Astrocyte of the cerebellum (primary cell): ENCODE data around the gene PPEF2.

Source experiments
- DNase-seq: peaks from one replicate; pipeline ENCODE4 v3.0.0-alpha.2; 2011; ENCODE audit warnings: low read depth
- H3K4me3 ChIP-seq: 2 replicates; pipeline ENCODE4 v1.5.1; 2011; ENCODE audit warnings: mild to moderate bottlenecking, low read depth, low read length, moderate library complexity
- in situ Hi-C: cut with HindIII; loops from 2 replicates; pipeline ENCODE4 v1.10.0; 2017; ENCODE audit warnings: low sequenced_read_pairs
- TF ChIP-seq, protein P1 (sequence below): IDR thresholded peaks from 2 replicates; pipeline ENCODE4 v1.5.1; 2012; ENCODE audit warnings: low read length, low read depth, moderate library complexity, mild to moderate bottlenecking; ENCODE audit errors: missing control alignments

PPEF2 gene

DNA sequence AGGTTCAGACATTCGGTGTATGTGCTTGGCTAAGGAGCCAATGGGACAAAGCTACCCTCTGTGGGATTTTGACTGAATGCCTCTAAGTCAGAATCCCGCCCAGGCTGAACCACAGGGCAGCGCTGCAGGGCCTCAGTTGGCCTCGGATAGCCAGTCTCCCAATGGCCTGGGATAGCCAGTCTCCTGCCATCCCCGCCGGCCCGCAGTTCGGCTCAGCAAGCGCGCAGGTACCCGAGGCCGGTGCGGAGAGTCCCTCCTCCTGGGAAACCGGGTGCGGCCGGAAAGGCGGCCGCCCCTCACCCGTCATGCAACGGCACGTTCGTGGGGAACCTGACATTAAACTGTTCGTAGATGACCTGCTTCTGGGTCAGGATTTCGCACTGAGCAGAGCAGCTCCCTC, 16.1 kb downstream of the PPEF2 start:
- no peak for DNase-seq
- TF ChIP-seq, protein P1, sequence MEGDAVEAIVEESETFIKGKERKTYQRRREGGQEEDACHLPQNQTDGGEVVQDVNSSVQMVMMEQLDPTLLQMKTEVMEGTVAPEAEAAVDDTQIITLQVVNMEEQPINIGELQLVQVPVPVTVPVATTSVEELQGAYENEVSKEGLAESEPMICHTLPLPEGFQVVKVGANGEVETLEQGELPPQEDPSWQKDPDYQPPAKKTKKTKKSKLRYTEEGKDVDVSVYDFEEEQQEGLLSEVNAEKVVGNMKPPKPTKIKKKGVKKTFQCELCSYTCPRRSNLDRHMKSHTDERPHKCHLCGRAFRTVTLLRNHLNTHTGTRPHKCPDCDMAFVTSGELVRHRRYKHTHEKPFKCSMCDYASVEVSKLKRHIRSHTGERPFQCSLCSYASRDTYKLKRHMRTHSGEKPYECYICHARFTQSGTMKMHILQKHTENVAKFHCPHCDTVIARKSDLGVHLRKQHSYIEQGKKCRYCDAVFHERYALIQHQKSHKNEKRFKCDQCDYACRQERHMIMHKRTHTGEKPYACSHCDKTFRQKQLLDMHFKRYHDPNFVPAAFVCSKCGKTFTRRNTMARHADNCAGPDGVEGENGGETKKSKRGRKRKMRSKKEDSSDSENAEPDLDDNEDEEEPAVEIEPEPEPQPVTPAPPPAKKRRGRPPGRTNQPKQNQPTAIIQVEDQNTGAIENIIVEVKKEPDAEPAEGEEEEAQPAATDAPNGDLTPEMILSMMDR = no peak
- H3K4me3 ChIP-seq = no peak overlapping the region
- in situ Hi-C loops = no loop called here

DNA sequence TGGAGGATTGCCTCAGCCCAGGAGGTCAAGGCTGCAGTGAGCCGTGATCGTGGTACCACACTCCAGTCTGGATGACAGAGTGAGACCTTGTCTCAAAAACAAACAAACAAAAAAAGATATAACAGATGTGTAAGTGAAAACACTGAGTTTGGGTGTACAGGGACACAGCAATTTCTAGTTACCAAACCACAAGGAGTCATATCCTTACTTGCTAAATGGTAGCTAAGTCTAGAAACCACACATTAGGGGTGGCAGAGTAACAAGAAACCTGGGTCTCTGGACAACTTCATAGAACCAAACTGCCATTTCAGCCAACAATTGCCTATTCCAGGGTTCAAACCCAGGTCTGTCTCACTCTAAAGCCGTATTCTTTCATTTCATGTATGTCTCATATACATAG, 20.8 kb downstream of the PPEF2 start:
- no peak overlapping the region for H3K4me3 ChIP-seq
- DNase-seq = no peak
- TF ChIP-seq, protein P1 = no peak
- in situ Hi-C loops = no loop called here

DNA sequence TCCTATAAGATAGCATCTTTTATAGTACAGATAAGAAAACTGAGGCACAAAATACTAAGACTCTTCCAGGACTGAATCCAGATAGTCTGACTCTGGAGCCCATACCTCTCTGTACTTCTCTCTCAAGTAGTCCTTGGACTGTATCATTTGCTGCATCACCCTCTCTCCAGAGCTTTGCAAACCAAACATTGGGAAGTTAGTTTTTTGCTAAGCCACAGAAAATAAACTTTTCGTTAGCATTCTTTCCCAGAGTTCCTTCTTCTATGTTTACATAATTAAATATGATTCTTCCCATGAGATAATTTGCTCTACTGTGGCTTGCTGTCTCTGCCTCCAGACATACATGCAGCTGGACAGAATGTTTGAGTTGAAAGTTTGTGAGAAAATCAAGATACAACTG, 22.0 kb downstream of the PPEF2 start:
- no peak for DNase-seq
- TF ChIP-seq, protein P1 = no peak
- H3K4me3 ChIP-seq = no peak overlapping the region
- in situ Hi-C loops = no loop called here

DNA sequence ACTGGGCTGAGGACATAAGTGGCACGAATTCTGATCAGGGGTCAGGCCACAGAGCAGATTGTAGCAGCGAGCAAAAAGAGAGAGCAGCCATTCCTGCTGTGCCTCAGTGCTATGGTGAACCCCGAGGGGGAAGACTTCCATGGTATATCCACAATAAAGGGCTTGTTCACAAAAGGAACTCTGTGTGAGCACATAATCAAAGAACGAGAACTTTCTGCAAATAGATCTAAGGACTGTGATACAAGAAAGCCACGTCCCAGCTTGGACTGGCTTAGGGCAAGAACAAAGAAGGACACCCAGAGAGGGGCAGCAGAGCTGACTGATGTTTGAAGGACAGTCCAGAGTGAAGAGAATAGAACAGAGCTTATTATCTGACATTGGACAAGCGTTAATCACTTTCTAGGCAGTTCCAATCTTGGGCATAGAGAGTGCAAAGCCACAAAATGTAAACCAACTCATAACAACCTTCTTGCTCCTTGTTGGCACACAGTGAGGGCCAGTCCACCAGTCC, 24.0 kb downstream of the PPEF2 start:
- TF ChIP-seq, protein P1 = no peak
- no peak for DNase-seq
- no peak overlapping the region for H3K4me3 ChIP-seq
- in situ Hi-C loops = no loop called here

DNA sequence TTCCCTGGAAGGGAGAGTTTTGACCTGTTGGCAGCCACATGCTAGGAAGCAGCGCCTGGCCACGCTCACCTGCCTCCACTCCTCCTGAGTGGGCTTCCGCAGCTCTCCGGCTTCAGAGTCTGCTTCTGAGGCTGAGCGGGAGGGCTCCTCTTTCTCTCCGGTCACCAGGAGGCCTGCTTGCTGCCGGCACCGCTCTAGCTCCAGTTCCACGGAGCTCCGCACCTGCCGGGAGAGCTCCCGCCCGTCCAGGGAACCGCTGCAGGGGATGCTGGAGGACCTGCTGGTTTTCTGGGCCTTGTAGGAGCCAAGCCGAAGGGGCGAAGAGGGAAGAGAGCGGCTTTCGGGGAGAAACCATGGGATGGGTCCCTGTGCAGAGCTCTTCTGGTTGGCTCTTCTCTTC, 26.0 kb downstream of the PPEF2 start:
- TF ChIP-seq, protein P1 = no peak
- H3K4me3 ChIP-seq = no peak overlapping the region
- no peak for DNase-seq
- in situ Hi-C loops = no loop called here

DNA sequence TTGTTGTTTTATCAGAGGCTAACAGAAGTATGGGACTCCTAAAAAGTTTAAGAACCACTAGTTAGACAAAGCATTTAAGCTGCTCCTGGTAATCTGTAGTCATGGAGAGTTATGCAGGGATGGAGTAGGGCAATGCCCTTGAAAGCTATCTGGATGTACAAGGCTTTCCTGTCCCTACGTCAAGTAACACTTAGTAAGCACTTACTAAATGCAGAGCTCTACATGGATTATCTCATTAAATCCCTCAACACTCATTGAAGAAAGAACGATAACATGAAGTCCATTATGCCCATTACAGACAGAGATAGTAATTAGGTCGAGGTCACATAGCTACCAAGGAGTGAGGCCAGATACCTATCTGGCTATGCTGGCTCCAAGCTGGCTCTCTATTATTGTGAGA, 33.2 kb downstream of the PPEF2 start:
- no peak overlapping the region for H3K4me3 ChIP-seq
- no peak for DNase-seq
- in situ Hi-C loops = no loop called here
- TF ChIP-seq, protein P1 = no peak

DNA sequence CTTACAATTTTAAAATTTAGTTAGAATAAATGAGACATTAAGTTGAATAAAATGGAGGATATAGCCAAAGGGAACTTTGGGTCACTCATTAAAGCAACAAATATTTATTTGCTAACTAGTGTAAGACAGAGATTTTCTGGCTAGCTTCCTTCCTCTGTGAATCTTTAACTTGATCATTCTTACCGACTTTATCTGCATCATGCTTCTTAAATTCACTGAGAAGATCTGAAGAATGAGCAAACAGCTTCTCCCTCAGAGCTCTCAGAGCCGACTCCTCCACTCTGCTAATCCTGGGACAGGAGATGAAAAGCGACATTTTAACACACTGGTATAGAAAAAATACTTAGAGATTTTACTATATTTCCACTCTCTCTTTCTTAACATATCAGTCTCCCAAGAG, 35.1 kb downstream of the PPEF2 start:
- TF ChIP-seq, protein P1 = no peak
- no peak overlapping the region for H3K4me3 ChIP-seq
- in situ Hi-C loops = no loop called here
- DNase-seq = no peak
